K562 (cell line): Measurements from ENCODE around the gene P2RX1. TPM values are rescaled to one million over a fixed set of nuclear protein-coding genes. Genes with fewer than 3 reads are reported as not detected.

Experiments
- ATAC-seq: fragments of 200-7000 bp; cut with Tn5 transposase; 3 replicates; pipeline ENCODE4 v1.9.1; 2020; ENCODE audit warnings: moderate library complexity
- BruUV-seq: library from RNA; stranded (reverse); fragments of 400-500 nt; replicated peaks from 2 replicates; lab custom pipeline; 2021; lab: Mats Ljungman, UMichigan
- CTCF ChIA-PET: fragments of 300-600 bp; formaldehyde crosslinking; extraction: SDS; loops from one replicate; lab custom pipeline; 2021; ENCODE audit warnings: low intra/inter-chr PET ratio; lab: Yijun Ruan, JAX
- POLR2A ChIA-PET: fragments of 300-600, 350-650 bp; sonication (Branson Sonifier 250); formaldehyde crosslinking; extraction: SDS; loops from one replicate; lab custom pipeline; 2021; ENCODE audit warnings: antibody characterized with exemption, inconsistent platforms; lab: Yijun Ruan, JAX
- DNase-seq, 4 experiments: peaks; one replicate each; pipeline versions ENCODE4 v3.0.0 to v3.0.0-alpha.2; 2011 to 2018; ENCODE audit warnings: low spot score in 3 of 4, mixed read lengths in 3 of 4; ENCODE audit errors: extremely low read depth in 1 of 4
- FAIRE-seq: peaks from 2 replicates; lab custom pipeline; 2011; peaks lifted over from hg19 to GRCh38; lab: Jason Lieb, UNC
- H2AFZ ChIP-seq: 2 replicates; pipeline ENCODE4 v1.6.0; 2011; ENCODE audit warnings: low read depth, low read length, control low read depth, inconsistent platforms
- H3K27ac ChIP-seq: fragments of 200-600 bp; 3 replicates; pipeline ENCODE4 v1.8.0; 2011; ENCODE audit warnings: low read depth, mild to moderate bottlenecking, control low read depth, inconsistent platforms, low read length, moderate library complexity, mixed read lengths; ENCODE audit errors: extremely low read depth
- H3K27me3 ChIP-seq, 2 experiments: fragments of 300-600 bp in 1 of 2; 2 replicates in 1 of 2; 3 replicates in 1 of 2; pipeline versions ENCODE4 v1.6.0 to v1.8.0; 2011; ENCODE audit warnings: inconsistent platforms in 2 of 2, low read length in 2 of 2, mild to moderate bottlenecking in 1 of 2, mixed read lengths in 1 of 2, moderate library complexity in 1 of 2; ENCODE audit not compliant: control insufficient read depth in 2 of 2, insufficient read depth in 2 of 2
- H3K36me3 ChIP-seq: fragments of 300-600 bp; 3 replicates; pipeline ENCODE4 v1.8.0; 2011; ENCODE audit warnings: mild to moderate bottlenecking, low read length, inconsistent platforms; ENCODE audit not compliant: control insufficient read depth, insufficient read depth
- H3K4me1 ChIP-seq, 2 experiments: fragments of 200-600 bp in 1 of 2; replicated peaks in 1 of 2; 2 replicates in 1 of 2; 3 replicates in 1 of 2; pipeline versions ENCODE4 v1.5.1 to v1.8.0; 2011; ENCODE audit warnings: inconsistent platforms in 2 of 2, low read length in 2 of 2, mild to moderate bottlenecking in 1 of 2, mixed read lengths in 1 of 2, moderate library complexity in 1 of 2; ENCODE audit not compliant: control insufficient read depth in 2 of 2, insufficient read depth in 2 of 2
- H3K4me2 ChIP-seq: 2 replicates; pipeline ENCODE4 v1.6.1; 2011; ENCODE audit warnings: low read length, control low read depth, inconsistent platforms, mixed read lengths; ENCODE audit not compliant: insufficient read depth
- H3K4me3 ChIP-seq: fragments of 200-600 bp; sonication (generic), shearing (Covaris generic); 2 replicates; pipeline ENCODE4 v1.5.1; 2016; ENCODE audit warnings: control low read depth, inconsistent platforms
- H3K79me2 ChIP-seq: fragments of 200-600 bp; 3 replicates; pipeline ENCODE4 v1.8.0; 2011; ENCODE audit warnings: low read length, inconsistent platforms; ENCODE audit not compliant: control insufficient read depth, insufficient read depth
- H3K9ac ChIP-seq, 2 experiments: 2 replicates each; pipeline versions ENCODE4 v1.6.0 to v1.6.1; 2011; ENCODE audit warnings: low read depth in 2 of 2, low read length in 2 of 2, control low read depth in 1 of 2, inconsistent platforms in 1 of 2, mild to moderate bottlenecking in 1 of 2, mixed read lengths in 1 of 2; ENCODE audit not compliant: insufficient read depth in 1 of 2
- H3K9me1 ChIP-seq: one replicate; pipeline ENCODE4 v1.6.0; 2011; ENCODE audit warnings: inconsistent platforms, mild to moderate bottlenecking, low read length, moderate library complexity; ENCODE audit not compliant: control insufficient read depth, insufficient read depth
- H3K9me3 ChIP-seq: replicated peaks from 2 replicates; pipeline ENCODE4 v1.5.1; 2011; ENCODE audit warnings: low read depth, low read length, inconsistent platforms; ENCODE audit not compliant: control insufficient read depth, insufficient read depth
- H4K20me1 ChIP-seq: replicated peaks from 2 replicates; pipeline ENCODE4 v1.6.1; 2011; ENCODE audit warnings: low read length, inconsistent platforms, mixed read lengths; ENCODE audit not compliant: control insufficient read depth, insufficient read depth
- BMI1 ChIP-seq: fragments of 150-350 bp; IDR thresholded peaks from 2 replicates; pipeline ENCODE4 v1.6.1; 2014; ENCODE audit warnings: low read length
- POLR2G ChIP-seq: fragments of 200-400 bp; formaldehyde crosslinking; IDR thresholded peaks from 2 replicates; pipeline ENCODE4 v1.6.1; 2017; ENCODE audit warnings: low read depth, mild to moderate bottlenecking, antibody characterized with exemption, low read length, moderate library complexity
- TAL1 ChIP-seq: fragments of 450-650 bp; IDR thresholded peaks from 2 replicates; pipeline ENCODE4 v1.6.1; 2016; ENCODE audit warnings: mild to moderate bottlenecking
- ZNF121 ChIP-seq: sonication (generic); formaldehyde crosslinking; conservative IDR thresholded peaks from 2 replicates; pipeline ENCODE4 v1.8.0; 2022; ENCODE audit warnings: missing genetic modification reagents
- ZNF23 ChIP-seq: fragments of 250-450 bp; sonication (Bioruptor Pico); IDR thresholded peaks from 2 replicates; pipeline ENCODE4 v1.4.0; 2020; ENCODE audit warnings: mild to moderate bottlenecking
- WGBS: fragments of 100-300 bp; shearing (Covaris generic); methylation state at CpG from one replicate; pipeline ENCODE4 v1.1.6; 2016; ENCODE audit warnings: low coverage, mixed read lengths; ENCODE audit not compliant: insufficient coverage; ENCODE audit errors: missing lambda C conversion rate; 5-methylcytosine and 5-hydroxymethylcytosine counted together
- in situ Hi-C: fragments of 300-500 bp; cut with MboI; formaldehyde crosslinking; loops from 4 replicates; pipeline ENCODE4 v1.15.0; 2018; ENCODE audit warnings: inconsistent platforms, mixed read lengths
- intact Hi-C: fragments of 100-400 bp; cut with micrococcal nuclease; formaldehyde crosslinking; loops from 2 replicates; pipeline ENCODE4 v1.14.2; 2022
- polyA plus RNA-seq, 8 experiments: library from polyadenylated mRNA; depleted of rRNA in 4 of 8; stranded (reverse) in 5 of 8; unstranded in 3 of 8; fragments of >200 nt; fragmentation: Nextera tagmentation in 2 of 8; fragmentation: Illumina TruSeq in 1 of 8; extraction: Ambion mirVana in 2 of 8; extraction: Trizol in 1 of 8; gene quantifications; 2 replicates each; pipeline versions ENCODE4 v1.2.1 to v1.2.3, GENCODE V29; 2011 to 2014; ENCODE audit warnings: inconsistent platforms in 1 of 8, missing spikeins in 1 of 8
- total RNA-seq, 7 experiments: library from RNA; depleted of rRNA in 6 of 7; stranded (reverse); fragments of >200 nt in 6 of 7; fragmentation: Illumina TruSeq in 2 of 7; extraction: Trizol in 2 of 7; gene quantifications; 2 replicates each; pipeline versions ENCODE4 v1.2.1 to v1.2.3, GENCODE V29; 2011 to 2021; ENCODE audit warnings: low replicate concordance in 1 of 7

P2RX1 gene
- total and polyA plus RNA-seq, 9 of the 15 experiments (the other 6 are each of a cell fraction or from before 2014, with no cell fraction given): 0.27 to 20.3 (median 10.3) TPM

DNA sequence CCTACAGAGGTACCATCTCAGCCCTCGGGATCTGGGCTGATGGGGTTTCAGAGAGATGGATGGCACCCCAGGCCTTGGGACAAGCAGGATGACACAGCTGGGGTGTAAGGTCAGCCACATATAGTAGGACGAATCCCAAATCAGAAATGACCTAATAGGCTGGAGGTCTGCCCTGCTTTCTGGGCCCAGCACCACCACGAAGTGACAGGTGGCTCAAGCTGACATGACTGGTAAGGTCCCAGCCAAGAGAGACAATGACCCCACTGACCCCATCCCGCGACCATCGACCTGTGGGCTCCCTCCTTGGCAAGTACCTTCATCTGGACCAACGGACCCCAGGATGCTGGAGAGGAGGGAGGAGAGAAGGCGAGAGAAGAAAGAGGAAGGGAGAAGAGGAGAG lies 39.0 kb downstream of the P2RX1 start:
- ATAC-seq: no peak

GRCh38 chr17:3875317-3875716 lies 40.9 kb downstream of the P2RX1 start:
- H3K27me3 ChIP-seq: no peaks in the 10 kb centered on the region
- H2AFZ ChIP-seq: no peak overlapping the region
- H3K4me3 ChIP-seq: no peak overlapping the region
- ChIA-PET CTCF (interaction anchor here (0.6 kb wide), 1 partner anchor 455 kb away, joined by 3 read pairs; no protein-coding TSS in a partner anchor), POLR2A (interaction anchor here (0.7 kb wide), 1 partner anchor 18 kb away, joined by 3 read pairs; no protein-coding TSS in a partner anchor)
- intact Hi-C loops: no loop called here
- in situ Hi-C loops: no loop called here
- H3K79me2 ChIP-seq: no peaks in the 10 kb centered on the region
- no peaks in the 10 kb centered on the region for H3K9me3 ChIP-seq
- H3K27ac ChIP-seq: no peak overlapping the region
- FAIRE-seq: no peak
- no peaks in the 10 kb centered on the region for H4K20me1 ChIP-seq
- ATAC-seq: no peak
- no peak overlapping the region for H3K4me2 ChIP-seq
- WGBS: 86% methylated on average over 7 of the region's 7 CpGs
- no peaks in the 10 kb centered on the region for H3K9me1 ChIP-seq
- H3K36me3 ChIP-seq: peaks cover 45% of the 10 kb centered on the region; the same call in 1 of the 3 replicates
- no peak overlapping the region for H3K9ac ChIP-seq
- no peak for DNase-seq
- no peak for TF ChIP-seq BMI1
- peak; percentile 93 for TF ChIP-seq ZNF121
- no peak for TF ChIP-seq POLR2G
- peaks cover 5 to 7% of the 10 kb centered on the region in 2 experiments; a peak in 4 of 5 replicates for H3K4me1 ChIP-seq
- BruUV-seq: no TSS peak

More for the DNA sequence above, 39.0 kb downstream of the P2RX1 start:
- intact Hi-C loops (no loop called here), in situ Hi-C loops (no loop called here)
- 65% methylated on average over 5 of the region's 8 CpGs for WGBS
- Histone ChIP-seq H3K4me1 (no peaks in the 10 kb centered on the region), H3K27ac (no peak overlapping the region), H3K36me3 (peaks cover 52% of the 10 kb centered on the region; the same call in 1 of the 3 replicates), H3K9me1 (no peaks in the 10 kb centered on the region), H3K27me3 (no peaks in the 10 kb centered on the region), H3K9ac (no peak overlapping the region), H3K9me3 (no peaks in the 10 kb centered on the region), H3K79me2 (no peaks in the 10 kb centered on the region), H3K4me2 (no peak overlapping the region), H4K20me1 (no peaks in the 10 kb centered on the region), H2AFZ (no peak overlapping the region), H3K4me3 (no peak overlapping the region)
- POLR2A ChIA-PET: no interaction called here
- FAIRE-seq (no peak), DNase-seq (no peak)
- CTCF ChIA-PET: no interaction called here
- no peak for TF ChIP-seq TAL1
- TF ChIP-seq ZNF23 (CRISPR knock-in tag): no peak
- TF ChIP-seq, all 486 proteins: peak for 0
- BruUV-seq: no TSS peak
